Activated naive CD8-positive, alpha-beta T cell treated with anti-CD3 and anti-CD28 coated beads, Interleukin-2, amount 10 ng/mL, durations not matched to agents 7 days and 5 days (primary cell): ENCODE results near the gene DMRTA2. TPM values are rescaled to one million over a fixed set of nuclear protein-coding genes. Genes with fewer than 3 reads are reported as not detected.
"Not testable (repeated sequence)": the region's sequence is repeated elsewhere in the genome, so short reads cannot be mapped to it uniquely, and the experiment has no call there.

ENCODE experiments used
- ATAC-seq: fragments of 150-1000 bp; cut with Tn5 transposase; one replicate; pipeline ENCODE4 v1.10.0; 2021; ENCODE audit warnings: low read depth, moderate library complexity
- POLR2A ChIA-PET: fragments of 350-600 bp; sonication (Branson Sonifier 250); formaldehyde crosslinking; loops from one replicate; lab custom pipeline; 2021; ENCODE audit warnings: antibody characterized with exemption; lab: Charles Lee
- DNase-seq: peaks from one replicate; pipeline ENCODE4 v3.0.0; 2021
- H3K27ac Mint-ChIP-seq: one replicate; pipeline ENCODE4 v1.8.0; 2022; ENCODE audit warnings: mild to moderate bottlenecking, mixed read lengths
- H3K27me3 Mint-ChIP-seq: one replicate; pipeline ENCODE4 v1.8.0; 2022; ENCODE audit warnings: mild to moderate bottlenecking, moderate library complexity, mixed read lengths
- H3K36me3 Mint-ChIP-seq: one replicate; pipeline ENCODE4 v1.8.0; 2021; ENCODE audit warnings: mild to moderate bottlenecking, mixed read lengths
- H3K4me1 Mint-ChIP-seq: one replicate; pipeline ENCODE4 v1.8.0; 2021; ENCODE audit warnings: mixed read lengths
- H3K4me3 Mint-ChIP-seq: one replicate; pipeline ENCODE4 v1.8.0; 2022; ENCODE audit warnings: mild to moderate bottlenecking, moderate library complexity, mixed read lengths
- H3K9me3 Mint-ChIP-seq: one replicate; pipeline ENCODE4 v1.8.0; 2021; ENCODE audit warnings: mixed read lengths
- total RNA-seq, 2 experiments: library from RNA; stranded (reverse); gene quantifications; one replicate each; pipeline ENCODE4 v1.2.3, GENCODE V29; 2021

The DMRTA2 gene
- total RNA-seq, 2 experiments from 2014 or later = not detected

DNA sequence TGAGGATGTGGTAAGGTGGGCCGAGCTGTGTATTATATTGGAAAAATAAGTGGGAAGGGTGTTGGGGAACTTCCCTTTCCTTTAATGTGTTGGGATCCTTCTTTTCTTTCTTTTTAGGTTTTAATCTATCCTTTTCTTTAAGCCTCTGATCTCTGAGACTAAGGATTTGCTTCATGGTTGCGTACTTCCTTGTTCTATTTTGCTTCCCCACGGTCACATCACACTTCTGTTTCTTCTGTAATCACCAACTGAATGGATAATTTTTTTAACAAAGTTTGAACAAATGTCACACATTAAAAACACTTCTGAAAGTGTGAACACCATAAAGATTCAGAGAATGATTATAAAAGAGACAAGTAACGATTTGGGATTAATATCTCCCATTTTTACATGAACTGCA is 17.4 kb downstream of the DMRTA2 start:
- no peaks in the 10 kb centered on the region for H3K4me1 Mint-ChIP-seq
- H3K36me3 Mint-ChIP-seq = no peaks in the 10 kb centered on the region
- H3K9me3 Mint-ChIP-seq = no peaks in the 10 kb centered on the region
- no peak overlapping the region for H3K4me3 Mint-ChIP-seq
- POLR2A ChIA-PET = no interaction called here
- no peak for ATAC-seq
- peaks cover 61% of the 10 kb centered on the region for H3K27me3 Mint-ChIP-seq
- no peak for DNase-seq
- no peak overlapping the region for H3K27ac Mint-ChIP-seq

DNA sequence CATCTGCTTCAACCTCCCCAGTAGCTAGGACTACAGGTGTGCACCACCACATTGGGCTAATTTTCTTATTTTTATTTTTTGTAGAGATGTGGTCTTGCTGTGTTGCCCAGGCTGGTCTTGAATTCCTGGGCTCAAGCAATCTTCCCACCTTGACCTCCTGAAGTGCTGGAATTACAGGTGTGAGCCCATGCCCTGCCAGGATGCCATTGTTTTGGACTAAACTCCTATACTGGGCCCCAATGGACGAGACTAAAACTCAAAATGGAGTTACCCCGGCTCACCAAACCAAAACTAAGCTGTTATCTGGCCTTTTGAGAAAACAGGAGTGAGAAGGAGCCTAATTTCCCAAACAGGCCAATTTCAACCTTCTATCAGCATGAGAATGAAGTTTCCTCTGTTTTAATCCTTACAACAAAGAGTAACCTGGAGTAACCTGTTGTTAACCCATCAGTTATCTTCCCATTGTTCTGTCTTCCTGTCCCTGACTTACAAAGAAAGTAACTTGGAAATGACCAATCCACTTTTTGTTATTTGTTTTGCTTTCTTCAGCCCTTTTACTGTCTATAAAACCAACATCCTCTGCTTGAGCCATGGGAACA is 29.6 kb downstream of the DMRTA2 start:
- Mint-ChIP-seq H3K27me3 (peaks cover 13% of the 10 kb centered on the region), H3K9me3 (peaks cover 2% of the 10 kb centered on the region), H3K36me3 (no peaks in the 10 kb centered on the region), H3K4me3 (no peak overlapping the region), H3K27ac (no peak overlapping the region), H3K4me1 (no peaks in the 10 kb centered on the region)
- DNase-seq (no peak), ATAC-seq (no peak)
- POLR2A ChIA-PET = no interaction called here

DNA sequence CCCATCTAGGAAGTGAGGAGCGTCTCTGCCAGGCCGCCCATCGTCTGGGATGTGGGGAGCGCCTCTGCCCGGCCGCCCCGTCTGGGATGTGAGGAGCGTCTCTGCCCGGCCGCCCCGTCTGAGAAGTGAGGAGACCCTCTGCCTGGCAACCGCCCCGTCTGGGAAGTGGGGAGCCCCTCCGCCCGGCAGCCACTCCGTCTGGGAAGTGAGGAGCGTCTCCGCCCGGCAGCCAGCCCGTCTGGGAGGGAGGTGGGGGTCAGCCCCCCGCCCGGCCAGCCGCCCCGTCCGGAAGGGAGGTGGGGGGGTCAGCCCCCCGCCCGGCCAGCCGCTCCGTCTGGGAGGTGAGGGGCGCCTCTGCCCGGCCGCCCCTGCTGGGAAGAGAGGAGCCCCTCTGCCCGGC is 41.7 kb downstream of the DMRTA2 start:
- H3K9me3 Mint-ChIP-seq, DNase-seq, H3K27ac Mint-ChIP-seq, ATAC-seq, H3K4me1 Mint-ChIP-seq, POLR2A ChIA-PET, H3K4me3 Mint-ChIP-seq, H3K36me3 Mint-ChIP-seq: not testable (repeated sequence)
- H3K27me3 Mint-ChIP-seq = peaks cover 15% of the 10 kb centered on the region

DNA sequence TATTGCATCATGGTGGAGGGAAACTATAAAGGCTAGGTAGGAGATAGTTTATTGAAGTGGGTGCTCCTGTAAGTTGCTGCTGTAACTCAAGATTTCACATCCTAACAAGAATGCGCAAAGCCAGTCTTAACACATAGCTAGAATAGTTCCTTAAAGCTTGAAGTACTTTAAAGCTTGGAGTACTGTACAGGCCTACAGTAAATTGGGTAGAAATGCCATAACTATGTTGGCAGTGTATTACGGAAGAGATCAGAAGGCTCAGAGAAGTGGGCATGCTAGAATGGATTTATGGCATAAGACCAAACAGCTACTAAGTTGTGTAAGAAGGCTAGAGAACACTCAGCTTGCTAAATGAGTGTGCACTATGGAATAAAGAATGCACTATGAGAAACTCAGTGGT is 44.5 kb downstream of the DMRTA2 start:
- peaks cover 20% of the 10 kb centered on the region for H3K27me3 Mint-ChIP-seq
- no peak for ATAC-seq
- no peak overlapping the region for H3K4me3 Mint-ChIP-seq
- DNase-seq = no peak
- no peaks in the 10 kb centered on the region for H3K4me1 Mint-ChIP-seq
- H3K27ac Mint-ChIP-seq = no peak overlapping the region
- POLR2A ChIA-PET = no interaction called here
- peaks cover 2% of the 10 kb centered on the region for H3K9me3 Mint-ChIP-seq
- peaks cover 2% of the 10 kb centered on the region for H3K36me3 Mint-ChIP-seq

DNA sequence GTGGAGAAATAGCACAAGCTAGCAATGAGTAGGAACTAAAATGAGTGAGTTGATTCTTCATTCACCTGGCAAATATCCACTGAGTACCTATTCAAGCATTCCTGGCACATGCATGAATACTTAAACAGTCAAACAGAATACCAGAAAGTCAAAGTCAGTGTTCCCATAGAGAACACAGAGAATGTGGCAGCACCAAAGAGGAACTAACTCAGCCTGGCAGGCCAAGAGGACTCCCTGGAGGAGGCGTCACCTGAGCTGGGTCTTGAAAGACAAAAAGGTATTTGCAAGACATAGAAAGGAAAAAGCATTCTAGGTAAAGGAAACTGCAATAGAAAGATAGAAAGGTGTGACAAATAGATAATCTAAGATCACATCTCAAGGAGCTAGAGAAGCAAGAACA is 49.7 kb downstream of the DMRTA2 start:
- ATAC-seq (no peak), DNase-seq (no peak)
- H3K36me3 Mint-ChIP-seq = peaks cover 2% of the 10 kb centered on the region
- POLR2A ChIA-PET = interaction anchor here (0.5 kb wide), 1 partner anchor 34 kb away, joined by 6 read pairs; no protein-coding TSS in a partner anchor
- H3K9me3 Mint-ChIP-seq = peaks cover 2% of the 10 kb centered on the region
- no peak overlapping the region for H3K4me3 Mint-ChIP-seq
- H3K27ac Mint-ChIP-seq = no peak overlapping the region
- H3K4me1 Mint-ChIP-seq = no peaks in the 10 kb centered on the region
- H3K27me3 Mint-ChIP-seq = peaks cover 24% of the 10 kb centered on the region

DNA sequence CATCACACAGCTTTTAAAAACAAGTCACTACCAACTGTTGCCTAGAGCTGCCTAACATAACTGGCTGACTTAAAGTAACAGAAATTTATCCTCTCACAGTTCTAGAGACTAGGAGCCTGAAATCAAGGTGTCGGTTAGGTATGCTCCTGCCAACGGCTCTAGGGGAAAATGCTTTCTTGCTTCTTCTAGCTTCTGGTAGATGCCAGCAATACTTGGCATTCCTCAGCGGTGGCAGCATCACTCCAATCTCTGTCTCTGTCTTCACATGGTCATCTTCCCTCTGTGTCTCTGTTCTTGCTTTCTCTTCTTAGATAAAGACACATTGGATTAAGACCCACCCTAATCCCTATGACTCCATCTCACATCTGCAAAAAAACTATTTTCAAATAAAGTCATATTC is 51.5 kb downstream of the DMRTA2 start:
- DNase-seq (no peak), ATAC-seq (no peak)
- peaks cover 2% of the 10 kb centered on the region for H3K36me3 Mint-ChIP-seq
- H3K4me1 Mint-ChIP-seq = no peaks in the 10 kb centered on the region
- no peak overlapping the region for H3K4me3 Mint-ChIP-seq
- H3K27me3 Mint-ChIP-seq = peaks cover 22% of the 10 kb centered on the region
- no peak overlapping the region for H3K27ac Mint-ChIP-seq
- peaks cover 2% of the 10 kb centered on the region for H3K9me3 Mint-ChIP-seq
- POLR2A ChIA-PET = no interaction called here

DNA sequence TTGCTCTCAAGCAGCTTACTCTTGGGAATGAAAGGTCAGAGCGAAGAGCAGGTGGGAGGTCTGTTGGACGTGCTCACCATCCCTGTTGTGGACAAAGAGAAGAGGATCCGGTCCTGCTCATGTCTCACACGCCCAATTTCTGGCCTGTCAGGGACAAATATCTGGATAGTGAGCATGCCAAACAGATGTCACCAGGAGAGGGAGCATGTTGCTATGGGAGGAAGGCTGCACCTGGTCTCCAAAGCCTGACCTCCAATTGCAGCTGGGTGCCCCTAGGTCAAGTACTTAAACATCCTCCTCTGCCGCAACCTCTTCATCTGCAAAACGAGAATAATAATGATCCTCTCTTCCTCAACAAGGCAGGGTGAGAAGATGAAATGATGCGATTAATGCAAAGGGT is 53.4 kb downstream of the DMRTA2 start:
- POLR2A ChIA-PET = no interaction called here
- ATAC-seq (no peak), DNase-seq (no peak)
- Mint-ChIP-seq H3K36me3 (no peaks in the 10 kb centered on the region), H3K4me1 (no peaks in the 10 kb centered on the region), H3K27me3 (peaks cover 30% of the 10 kb centered on the region), H3K4me3 (no peak overlapping the region), H3K27ac (no peak overlapping the region), H3K9me3 (peaks cover 2% of the 10 kb centered on the region)

DNA sequence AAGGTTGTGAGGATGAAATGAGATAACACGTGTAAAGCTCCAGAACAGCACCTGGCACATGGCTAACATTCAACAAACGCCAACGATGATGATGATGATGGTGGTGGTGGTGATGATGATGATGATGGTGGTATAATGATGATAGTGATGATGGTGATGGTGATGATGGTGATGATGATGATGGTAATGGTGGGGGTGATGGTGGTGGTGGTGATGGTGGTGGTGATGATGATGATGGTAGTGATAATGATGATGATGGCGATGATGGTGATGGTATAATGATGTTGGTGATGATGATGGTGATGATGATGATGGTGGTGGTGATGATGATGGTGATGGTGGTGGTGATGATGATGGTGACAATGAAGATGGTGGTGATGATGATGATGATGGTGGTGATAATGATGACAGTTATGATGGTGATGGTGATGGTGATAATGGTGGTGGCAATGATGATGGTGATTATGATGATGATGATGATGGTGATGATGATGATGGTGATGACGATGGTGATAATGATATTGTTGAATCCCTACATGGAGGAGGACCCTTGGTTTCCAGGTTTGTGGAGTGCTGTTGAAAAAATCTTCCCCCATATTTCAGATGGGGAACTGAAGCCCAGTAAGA is 54.1 kb downstream of the DMRTA2 start:
- no peaks in the 10 kb centered on the region for H3K4me1 Mint-ChIP-seq
- peaks cover 37% of the 10 kb centered on the region for H3K27me3 Mint-ChIP-seq
- no peaks in the 10 kb centered on the region for H3K36me3 Mint-ChIP-seq
- ATAC-seq (no peak), DNase-seq (no peak)
- POLR2A ChIA-PET = no interaction called here
- H3K4me3 Mint-ChIP-seq = no peak overlapping the region
- no peaks in the 10 kb centered on the region for H3K9me3 Mint-ChIP-seq
- no peak overlapping the region for H3K27ac Mint-ChIP-seq

DNA sequence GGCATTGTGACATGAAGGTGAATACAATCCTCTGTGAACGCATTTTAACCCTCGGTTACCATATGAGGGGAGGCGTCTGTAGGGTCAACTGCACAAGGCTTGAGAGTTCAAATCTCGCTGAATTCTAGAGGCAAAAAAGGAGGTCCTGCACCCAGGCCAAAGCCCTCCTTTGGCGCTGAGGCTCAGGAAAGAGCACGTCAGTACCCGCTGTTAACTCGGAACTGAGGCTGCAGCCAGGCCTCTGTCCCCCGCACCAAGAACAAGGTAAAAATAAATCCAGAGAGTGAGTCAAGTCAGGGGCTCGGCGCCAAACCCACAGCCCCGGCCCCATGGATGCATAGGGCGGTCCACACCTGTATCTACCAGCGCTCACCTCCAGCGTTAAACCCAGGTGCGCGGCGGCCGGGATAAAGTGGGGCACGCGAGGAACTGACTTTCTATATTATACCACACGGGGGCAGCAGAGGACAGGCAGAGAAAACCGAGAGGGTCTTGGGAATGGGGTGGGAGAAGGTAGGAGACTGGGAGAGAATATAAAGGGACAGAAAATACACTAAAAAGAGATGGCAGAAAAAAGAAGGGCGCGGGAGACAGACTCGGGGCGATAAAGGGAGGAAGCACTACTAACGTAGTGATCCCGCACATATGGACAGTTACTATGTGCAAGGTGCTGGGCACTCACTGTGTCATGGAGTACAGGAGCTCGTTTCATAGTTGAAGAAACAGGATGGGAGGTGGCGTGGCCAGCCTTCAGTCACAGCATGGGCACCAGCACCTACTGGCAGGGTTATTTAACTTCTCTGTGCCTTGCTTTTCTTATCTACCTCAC is 54.9 kb downstream of the DMRTA2 start:
- no peak for ATAC-seq
- POLR2A ChIA-PET = no interaction called here
- peak; percentile 50 for DNase-seq
- H3K9me3 Mint-ChIP-seq = no peaks in the 10 kb centered on the region
- H3K4me3 Mint-ChIP-seq = no peak overlapping the region
- peaks cover 38% of the 10 kb centered on the region for H3K27me3 Mint-ChIP-seq
- H3K27ac Mint-ChIP-seq = no peak overlapping the region
- H3K4me1 Mint-ChIP-seq = no peaks in the 10 kb centered on the region
- H3K36me3 Mint-ChIP-seq = no peaks in the 10 kb centered on the region
